ENCODE measurements around the gene DNAH17.
"Not testable (repeated sequence)": the region's sequence is repeated elsewhere in the genome, so short reads cannot be mapped to it uniquely, and the experiment has no call there.

DNA sequence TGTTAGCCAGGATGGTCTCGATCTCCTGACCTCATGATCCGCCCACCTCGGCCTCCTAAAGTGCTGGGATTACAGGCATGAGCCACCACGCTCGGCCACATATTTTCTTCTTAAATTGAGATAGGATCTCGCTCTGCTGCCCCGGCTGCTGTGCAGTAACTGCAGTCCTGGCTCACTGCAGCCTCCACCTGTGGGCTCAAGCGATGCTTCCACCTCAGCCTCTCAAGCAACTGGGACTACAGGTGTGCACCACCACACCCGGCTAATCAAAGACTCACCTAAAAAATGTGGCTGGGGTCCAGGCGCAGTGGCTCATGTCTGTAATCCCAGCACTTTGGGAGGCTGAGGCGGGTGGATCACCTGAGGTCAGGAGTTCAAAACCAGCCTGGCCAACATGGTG lies 73.8 kb downstream of the DNAH17 start:
- not testable (repeated sequence) for TF ChIP-seq POLR2A (IDR thresholded peaks at IDR 0.05)
- TF ChIP-seq, protein P1, sequence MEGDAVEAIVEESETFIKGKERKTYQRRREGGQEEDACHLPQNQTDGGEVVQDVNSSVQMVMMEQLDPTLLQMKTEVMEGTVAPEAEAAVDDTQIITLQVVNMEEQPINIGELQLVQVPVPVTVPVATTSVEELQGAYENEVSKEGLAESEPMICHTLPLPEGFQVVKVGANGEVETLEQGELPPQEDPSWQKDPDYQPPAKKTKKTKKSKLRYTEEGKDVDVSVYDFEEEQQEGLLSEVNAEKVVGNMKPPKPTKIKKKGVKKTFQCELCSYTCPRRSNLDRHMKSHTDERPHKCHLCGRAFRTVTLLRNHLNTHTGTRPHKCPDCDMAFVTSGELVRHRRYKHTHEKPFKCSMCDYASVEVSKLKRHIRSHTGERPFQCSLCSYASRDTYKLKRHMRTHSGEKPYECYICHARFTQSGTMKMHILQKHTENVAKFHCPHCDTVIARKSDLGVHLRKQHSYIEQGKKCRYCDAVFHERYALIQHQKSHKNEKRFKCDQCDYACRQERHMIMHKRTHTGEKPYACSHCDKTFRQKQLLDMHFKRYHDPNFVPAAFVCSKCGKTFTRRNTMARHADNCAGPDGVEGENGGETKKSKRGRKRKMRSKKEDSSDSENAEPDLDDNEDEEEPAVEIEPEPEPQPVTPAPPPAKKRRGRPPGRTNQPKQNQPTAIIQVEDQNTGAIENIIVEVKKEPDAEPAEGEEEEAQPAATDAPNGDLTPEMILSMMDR (IDR thresholded peaks at IDR 0.05) = not testable (repeated sequence)

All from lower leg skin (tissue), 3 donors.